Left hindlimb (tissue), 1 donor: Measurements from ENCODE around the gene BAX.

ENCODE experiments used
- DNase-seq: peaks from one replicate; pipeline ENCODE4 v3.0.0-alpha.2; 2018

The BAX gene

GRCh38 chr19:48988860-48989259, 34.2 kb downstream of the BAX start:
- no peak for DNase-seq

GRCh38 chr19:48989701-48990291, 35.1 kb downstream of the BAX start:
- DNase-seq: peak; percentile 53

- DNase-seq: no peak
These were observed 35.7 kb downstream of the BAX start for GRCh38 chr19:48990400-48990799.

DNA sequence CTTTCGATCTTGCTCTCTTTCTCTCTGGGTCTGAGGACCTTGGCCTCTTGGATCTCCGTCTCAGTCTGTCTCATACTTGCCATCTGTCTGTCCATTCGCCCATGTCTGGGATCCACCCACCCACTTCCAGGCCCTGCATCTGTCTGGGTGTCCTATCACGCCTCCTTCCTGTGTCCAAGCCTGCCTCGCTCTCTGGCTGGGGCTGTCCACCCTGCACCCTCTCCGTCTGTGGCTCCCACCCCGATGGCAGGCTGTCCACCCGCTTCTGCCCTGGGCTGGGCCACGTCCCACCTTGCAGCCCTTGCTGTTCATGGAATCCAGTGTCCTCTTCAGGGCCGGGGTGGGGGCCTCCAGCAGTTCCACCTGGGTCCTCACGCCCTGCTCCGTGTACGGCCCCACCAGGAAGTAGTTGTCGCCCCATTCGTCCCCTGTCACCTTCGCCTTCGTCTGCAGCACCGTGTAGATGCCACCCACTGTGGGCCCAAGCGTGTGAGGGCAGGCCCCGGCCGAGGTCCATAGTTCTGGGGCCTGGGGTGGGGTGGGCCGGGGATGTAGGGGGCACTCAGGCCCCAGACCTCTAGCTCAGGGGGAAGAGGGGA, 36.4 kb downstream of the BAX start:
- DNase-seq: no peak

GRCh38 chr19:48991873-48992580, 37.4 kb downstream of the BAX start:
- DNase-seq: peak; percentile 68

- DNase-seq: no peak
These were observed 38.0 kb downstream of the BAX start for GRCh38 chr19:48992581-48993174.

- DNase-seq: peak; percentile 100
These were observed 38.7 kb downstream of the BAX start, which contains the start of the genes GYS1 and RUVBL2 for GRCh38 chr19:48993175-48994034. Gene GYS1, minus strand, starts transcription at chr19:48993309. Its CDS starts 197 bp downstream, at chr19:48993112. Gene RUVBL2, plus strand, starts transcription at chr19:48993887. Its CDS starts 25 bp downstream, at chr19:48993912.

DNA sequence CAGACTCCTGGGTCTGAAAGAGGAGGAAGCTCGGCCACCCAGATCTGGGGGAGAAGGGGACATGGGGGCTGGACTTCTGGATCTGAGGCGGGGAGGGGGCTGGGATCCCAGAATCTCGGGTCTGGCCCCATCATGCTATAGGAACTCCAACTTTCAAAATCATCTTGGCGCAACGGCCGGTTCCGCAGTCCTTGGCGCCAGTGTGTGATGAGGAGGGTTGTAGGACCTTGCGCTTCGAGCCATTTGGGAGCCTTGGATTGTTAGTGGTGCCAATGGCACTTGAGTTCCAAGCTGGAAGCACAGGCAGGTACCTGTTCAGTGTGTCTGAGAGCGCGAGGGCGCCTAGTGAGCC, 39.3 kb downstream of the BAX start:
- DNase-seq: no peak

DNA sequence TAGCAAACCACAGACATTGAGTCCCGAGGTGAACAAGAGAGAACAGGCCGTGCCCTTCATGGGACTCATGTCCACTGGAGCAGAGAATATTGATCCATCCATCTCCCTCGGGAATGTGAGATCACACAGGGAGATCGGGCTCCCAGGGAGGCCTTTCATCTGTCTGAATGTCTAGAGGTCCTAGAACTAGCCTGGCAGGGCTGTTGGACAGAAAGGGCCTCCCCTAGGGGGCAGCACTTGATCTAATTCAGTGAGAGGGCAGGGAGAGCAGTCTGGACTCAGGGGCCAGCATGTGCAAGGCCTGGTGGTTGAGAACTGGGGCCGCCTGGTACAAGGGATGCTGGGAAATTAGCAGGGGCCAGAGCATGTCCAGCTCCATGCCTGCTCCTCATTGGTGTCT, 43.3 kb downstream of the BAX start:
- no peak for DNase-seq

DNA sequence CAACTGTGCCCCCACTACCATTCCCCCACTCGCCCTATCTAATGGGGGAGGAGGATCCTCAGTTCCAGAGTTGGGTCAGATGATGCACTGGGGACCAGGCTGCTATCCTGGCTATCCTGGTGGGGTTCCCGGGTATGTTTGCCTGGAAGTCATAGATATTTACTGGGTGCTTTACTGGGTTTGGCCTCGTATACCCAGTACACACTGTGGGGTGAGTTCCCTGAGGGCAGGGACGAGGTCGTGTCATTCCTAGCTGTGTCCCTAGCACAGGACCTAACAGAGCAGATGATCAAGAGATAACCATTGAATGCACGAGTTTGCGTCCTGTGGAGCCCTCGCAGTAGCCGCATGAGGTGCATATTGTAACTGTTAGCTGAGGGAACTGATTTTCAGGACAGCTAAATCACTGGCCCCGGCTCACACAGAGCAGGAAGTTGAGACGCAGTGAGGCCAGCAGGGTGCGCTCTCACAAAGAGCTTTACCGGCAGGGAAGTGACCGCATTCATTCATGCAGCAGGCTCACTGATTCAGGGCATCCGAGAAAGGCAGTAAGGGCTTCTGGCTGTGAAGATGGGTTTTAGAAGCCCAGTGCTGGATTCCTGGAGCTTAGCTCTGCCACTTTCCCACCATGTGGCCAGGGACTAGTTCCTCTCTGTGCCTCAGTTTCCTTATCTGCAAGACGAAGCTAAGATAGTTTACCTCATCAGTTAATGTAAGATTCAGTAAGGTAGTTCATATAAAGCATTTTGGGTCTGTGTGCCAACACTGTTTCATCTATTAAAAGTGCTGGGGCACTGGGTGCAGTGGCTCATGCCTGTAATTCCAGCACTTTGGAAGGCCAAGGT, 45.0 kb downstream of the BAX start:
- no peak for DNase-seq

GRCh38 chr19:49004133-49004532, 49.5 kb downstream of the BAX start:
- no peak for DNase-seq

GRCh38 chr19:49004964-49005614, 50.4 kb downstream of the BAX start:
- DNase-seq: no peak

GRCh38 chr19:49006905-49007304, 52.2 kb downstream of the BAX start:
- DNase-seq: no peak

DNA sequence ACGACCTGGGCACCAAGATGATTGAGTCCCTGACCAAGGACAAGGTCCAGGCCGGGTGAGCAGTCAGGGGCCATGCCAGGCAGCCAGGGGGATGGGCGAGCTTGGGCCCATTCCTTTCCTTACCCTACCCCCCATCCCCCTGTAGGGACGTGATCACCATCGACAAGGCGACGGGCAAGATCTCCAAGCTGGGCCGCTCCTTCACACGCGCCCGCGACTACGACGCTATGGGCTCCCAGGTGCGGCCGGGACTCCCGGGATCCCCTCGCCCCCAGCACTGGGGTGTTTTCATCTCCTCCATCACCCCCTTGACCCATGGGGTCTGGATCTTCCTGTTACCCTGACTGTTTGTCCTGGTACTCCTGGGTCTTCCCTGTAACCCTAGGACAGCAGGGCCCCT, 55.2 kb downstream of the BAX start:
- no peak for DNase-seq

DNA sequence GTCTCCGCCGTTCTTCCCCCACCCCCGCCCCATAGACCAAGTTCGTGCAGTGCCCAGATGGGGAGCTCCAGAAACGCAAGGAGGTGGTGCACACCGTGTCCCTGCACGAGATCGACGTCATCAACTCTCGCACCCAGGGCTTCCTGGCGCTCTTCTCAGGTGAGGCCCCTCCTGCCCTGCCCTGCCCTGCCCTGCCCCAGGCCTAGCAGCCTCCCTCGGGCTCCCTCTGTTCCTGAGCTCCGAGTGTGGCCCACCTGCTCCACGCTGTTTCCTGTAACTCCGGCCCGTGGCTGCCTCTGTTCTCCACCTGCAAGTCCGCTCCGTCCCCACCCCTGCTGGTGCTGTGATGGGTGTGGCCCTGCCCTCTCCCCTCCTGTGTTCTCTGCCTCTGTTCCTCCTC, 55.8 kb downstream of the BAX start:
- no peak for DNase-seq

- DNase-seq: no peak
These were observed 56.5 kb downstream of the BAX start for GRCh38 chr19:49011194-49011593.
